ENCODE data around the gene ZNF827. TPM values are rescaled to one million over a fixed set of nuclear protein-coding genes. Genes with fewer than 3 reads are reported as not detected.
A peak's percentile ranks its signal among the peaks of the same experiment; 100 is the strongest.
"Not testable (repeated sequence)": the region's sequence is repeated elsewhere in the genome, so short reads cannot be mapped to it uniquely, and the experiment has no call there.

The ZNF827 gene
- total RNA-seq, 4 donors from 2014 or later, result 23.9 to 52.3 (median 29.3) TPM

DNA sequence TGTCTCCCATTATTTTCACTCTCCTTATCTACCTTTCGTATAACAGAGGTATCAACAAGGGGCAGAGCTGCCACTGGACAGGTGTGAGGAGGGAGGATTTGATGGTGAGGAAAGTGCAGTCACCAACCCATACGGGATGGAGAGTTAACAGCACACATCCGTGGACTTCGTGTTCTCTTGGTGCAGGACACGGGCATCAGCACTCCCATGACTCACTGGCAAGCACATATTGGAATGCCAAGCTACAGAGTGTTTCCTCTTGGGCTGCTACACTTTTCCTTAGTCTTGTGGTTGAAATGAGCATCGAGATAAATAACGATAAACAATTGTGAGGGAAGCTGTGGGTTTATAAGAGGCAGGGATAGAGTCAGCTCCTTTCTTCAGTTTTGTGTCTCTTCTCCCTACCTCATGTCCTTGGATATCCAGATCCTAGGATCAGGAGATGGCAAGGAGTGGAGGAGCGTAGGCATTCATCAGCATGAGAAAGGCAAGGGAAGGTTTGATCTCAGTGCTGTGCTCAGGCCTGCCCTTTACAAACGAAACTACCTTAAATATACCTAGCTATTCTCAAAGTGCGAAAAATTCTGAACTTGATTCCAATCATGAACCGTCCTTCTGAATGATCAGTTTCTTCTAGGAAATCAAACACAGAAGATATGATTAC lies 96.3 kb downstream of the ZNF827 start:
- Histone ChIP-seq H3K27ac (no peak overlapping the region), H3K9me3 (no peaks in the 10 kb centered on the region), H3K4me1 (no peaks in the 10 kb centered on the region), H3K36me3 (peaks cover 0 to 3% of the 10 kb centered on the region in 2 donors), H3K27me3 (no peaks in the 10 kb centered on the region), H3K4me3 (replicated peaks in 1 of 3) (no peak overlapping the region)
- TF ChIP-seq POLR2A (IDR thresholded peaks at IDR 0.05), result no peak
- TF ChIP-seq, protein P1, sequence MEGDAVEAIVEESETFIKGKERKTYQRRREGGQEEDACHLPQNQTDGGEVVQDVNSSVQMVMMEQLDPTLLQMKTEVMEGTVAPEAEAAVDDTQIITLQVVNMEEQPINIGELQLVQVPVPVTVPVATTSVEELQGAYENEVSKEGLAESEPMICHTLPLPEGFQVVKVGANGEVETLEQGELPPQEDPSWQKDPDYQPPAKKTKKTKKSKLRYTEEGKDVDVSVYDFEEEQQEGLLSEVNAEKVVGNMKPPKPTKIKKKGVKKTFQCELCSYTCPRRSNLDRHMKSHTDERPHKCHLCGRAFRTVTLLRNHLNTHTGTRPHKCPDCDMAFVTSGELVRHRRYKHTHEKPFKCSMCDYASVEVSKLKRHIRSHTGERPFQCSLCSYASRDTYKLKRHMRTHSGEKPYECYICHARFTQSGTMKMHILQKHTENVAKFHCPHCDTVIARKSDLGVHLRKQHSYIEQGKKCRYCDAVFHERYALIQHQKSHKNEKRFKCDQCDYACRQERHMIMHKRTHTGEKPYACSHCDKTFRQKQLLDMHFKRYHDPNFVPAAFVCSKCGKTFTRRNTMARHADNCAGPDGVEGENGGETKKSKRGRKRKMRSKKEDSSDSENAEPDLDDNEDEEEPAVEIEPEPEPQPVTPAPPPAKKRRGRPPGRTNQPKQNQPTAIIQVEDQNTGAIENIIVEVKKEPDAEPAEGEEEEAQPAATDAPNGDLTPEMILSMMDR (IDR thresholded peaks at IDR 0.05), result no peak
- intact Hi-C loops (cut with DNase I), result no loop called here
- no peak for DNase-seq
- WGBS, 2 donors, result 93% methylated on average over 11 of the region's 11 CpGs

DNA sequence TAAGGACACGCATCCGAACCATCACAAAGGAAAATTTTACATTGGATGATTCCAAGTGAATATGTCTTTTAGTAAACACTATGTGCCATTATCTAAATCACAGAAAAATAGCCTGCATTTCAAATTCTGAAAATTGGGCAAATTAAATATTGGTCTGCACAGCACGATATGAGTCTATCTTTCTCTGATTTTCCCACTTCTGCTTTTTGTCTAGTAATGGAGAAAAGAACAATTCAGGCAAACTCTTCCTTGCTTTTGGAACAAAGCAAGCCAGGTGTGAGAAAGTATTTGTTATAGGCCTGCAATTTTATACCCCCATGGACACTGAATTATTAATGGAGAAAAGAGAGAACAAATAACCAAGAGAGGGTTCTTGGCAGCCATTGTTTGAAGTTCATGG lies 97.8 kb downstream of the ZNF827 start:
- Histone ChIP-seq H3K27me3 (no peaks in the 10 kb centered on the region), H3K4me3 (replicated peaks in 1 of 3) (no peak overlapping the region), H3K9me3 (no peaks in the 10 kb centered on the region), H3K27ac (no peak overlapping the region), H3K36me3 (peaks cover 0 to 3% of the 10 kb centered on the region in 2 donors), H3K4me1 (no peaks in the 10 kb centered on the region)
- no peak for DNase-seq
- 93 to 97% methylated on average over 3 of the region's 3 CpGs for WGBS, 2 donors
- TF ChIP-seq, protein P1 (IDR thresholded peaks at IDR 0.05), result no peak
- TF ChIP-seq POLR2A (IDR thresholded peaks at IDR 0.05), result no peak
- intact Hi-C loops (cut with DNase I), result no loop called here

DNA sequence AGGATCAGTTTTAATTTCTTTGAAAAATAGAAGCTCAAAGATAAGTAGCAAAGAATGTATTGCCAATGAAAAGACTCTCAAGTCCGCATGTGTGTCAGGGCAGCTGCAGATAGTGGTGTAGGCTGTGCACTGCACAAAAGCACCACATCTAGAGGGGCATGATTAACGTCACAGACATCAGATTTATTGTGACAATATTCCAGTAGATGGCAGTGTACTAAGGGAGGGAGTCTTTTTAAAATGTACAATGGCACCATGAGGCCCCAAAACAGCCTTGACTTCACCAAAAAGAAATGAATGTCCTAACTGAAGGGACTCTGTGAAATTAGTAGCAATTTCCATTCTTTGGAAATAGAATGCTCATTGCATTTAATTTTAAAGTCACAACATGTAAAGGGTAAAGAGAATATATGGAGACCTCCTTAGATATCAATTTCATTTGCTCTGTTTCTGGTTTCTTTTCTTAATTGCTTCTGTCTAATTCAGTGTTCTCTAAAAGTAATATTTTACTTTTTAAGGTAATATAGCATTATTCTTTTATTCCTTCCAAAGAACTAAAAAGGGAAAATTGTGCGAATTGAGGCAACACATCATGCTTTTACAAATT lies 98.4 kb downstream of the ZNF827 start:
- Histone ChIP-seq H3K4me3 (replicated peaks in 1 of 3) (no peak overlapping the region), H3K27ac (no peak overlapping the region), H3K9me3 (no peaks in the 10 kb centered on the region), H3K27me3 (no peaks in the 10 kb centered on the region), H3K4me1 (no peaks in the 10 kb centered on the region), H3K36me3 (peaks cover 0 to 3% of the 10 kb centered on the region in 2 donors)
- WGBS, 2 donors, result 71 to 72% methylated on average over 3 of the region's 3 CpGs
- TF ChIP-seq, protein P1 (IDR thresholded peaks at IDR 0.05), result peak in 4 of 6 experiments; percentile 48 to 60 (median 56)
- TF ChIP-seq POLR2A (IDR thresholded peaks at IDR 0.05), result no peak
- DNase-seq, result no peak
- intact Hi-C loops (cut with DNase I), result no loop called here

DNA sequence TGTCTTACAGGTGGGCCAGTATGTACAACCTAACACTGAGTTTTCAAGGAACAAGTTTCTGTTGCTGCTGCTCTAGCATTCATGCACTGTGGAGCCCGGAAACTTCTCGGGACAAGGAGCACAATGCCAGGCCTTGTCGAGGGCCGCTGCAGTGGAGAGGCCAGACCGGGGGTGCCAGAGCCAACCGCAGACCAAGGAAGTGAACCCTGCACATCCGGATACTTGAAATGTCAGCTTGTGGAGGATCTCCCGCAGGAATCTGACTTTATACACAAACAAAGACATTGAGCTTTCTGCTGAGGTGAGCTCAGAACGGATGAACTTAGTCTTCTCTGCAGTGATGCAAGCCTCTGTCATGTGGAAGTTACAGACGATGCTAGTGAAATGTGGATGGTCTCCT lies 99.5 kb downstream of the ZNF827 start:
- Histone ChIP-seq H3K9me3 (no peaks in the 10 kb centered on the region), H3K4me3 (replicated peaks in 1 of 3) (no peak overlapping the region), H3K36me3 (peaks cover 0 to 3% of the 10 kb centered on the region in 2 donors), H3K27ac (no peak overlapping the region), H3K4me1 (no peaks in the 10 kb centered on the region), H3K27me3 (no peaks in the 10 kb centered on the region)
- peak; percentile 38 to 49 for DNase-seq
- TF ChIP-seq, protein P1 (IDR thresholded peaks at IDR 0.05), result no peak
- no peak for TF ChIP-seq POLR2A (IDR thresholded peaks at IDR 0.05)
- WGBS, 2 donors, result 52 to 53% methylated on average over 8 to 10 of the region's 10 CpGs
- intact Hi-C loops (cut with DNase I), result no loop called here

DNA sequence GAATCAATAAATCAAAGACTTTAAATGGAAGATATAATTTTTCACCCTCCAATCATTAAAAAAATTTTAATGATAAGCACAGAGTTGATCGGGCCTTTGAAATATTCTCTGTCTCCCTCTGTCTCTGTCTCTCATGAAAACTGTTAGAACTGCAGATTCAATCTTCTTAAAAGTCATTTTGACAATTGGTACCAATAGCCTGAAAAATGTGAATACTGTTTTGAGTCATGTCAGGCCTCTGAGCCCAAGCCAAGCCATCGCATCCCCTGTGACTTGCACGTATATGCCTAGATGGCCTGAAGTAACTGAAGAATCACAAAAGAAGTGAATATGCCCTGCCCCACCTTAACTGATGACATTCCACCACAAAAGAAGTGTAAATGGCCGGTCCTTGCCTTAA lies 106.2 kb downstream of the ZNF827 start:
- H3K36me3 ChIP-seq; H3K4me3 ChIP-seq (replicated peaks in 1 of 3); H3K27ac ChIP-seq; intact Hi-C loops (cut with DNase I); DNase-seq; H3K9me3 ChIP-seq; H3K27me3 ChIP-seq: not testable (repeated sequence)
- peaks cover 15 to 16% of the 10 kb centered on the region in 2 donors for H3K4me1 ChIP-seq
- 89 to 93% methylated on average over 4 of the region's 4 CpGs for WGBS, 2 donors

All from thyroid gland (tissue), 4 donors.